Cardiac muscle cell (in vitro differentiated cells and primary cell): ENCODE measurements around the gene UAP1. TPM values are rescaled to one million over a fixed set of nuclear protein-coding genes. Genes with fewer than 3 reads are reported as not detected.

ENCODE experiments used
- DNase-seq, 2 donors: peaks; one replicate each; pipeline versions ENCODE4 v3.0.0 to v3.0.0-alpha.2; 2010 to 2017; ENCODE audit warnings: low read depth in 1 of 2, low spot score in 1 of 2
- H3K27ac ChIP-seq: fragments of 200-600 bp; sonication (generic); 2 replicates; pipeline ENCODE4 v1.5.1; 2016
- H3K27me3 ChIP-seq: fragments of 200-600 bp; sonication (generic); 2 replicates; pipeline ENCODE4 v1.6.0; 2016; ENCODE audit warnings: control low read depth
- H3K36me3 ChIP-seq: fragments of 200-600 bp; sonication (generic); 2 replicates; pipeline ENCODE4 v1.5.1; 2016; ENCODE audit warnings: control low read depth
- H3K4me1 ChIP-seq: fragments of 200-600 bp; sonication (generic); 2 replicates; pipeline ENCODE4 v1.8.1; 2017; ENCODE audit warnings: low read depth, mild to moderate bottlenecking, mixed run types
- H3K4me3 ChIP-seq: fragments of 200-600 bp; sonication (generic); 2 replicates; pipeline ENCODE4 v1.5.1; 2016; ENCODE audit warnings: mild to moderate bottlenecking
- H3K9me3 ChIP-seq: fragments of 200-600 bp; sonication (generic); 2 replicates; pipeline ENCODE4 v1.5.1; 2017; ENCODE audit warnings: low read depth, mild to moderate bottlenecking, control low read depth
- CTCF ChIP-seq: IDR thresholded peaks from 2 replicates; pipeline ENCODE4 v1.5.1; 2012; ENCODE audit warnings: low read depth, mild to moderate bottlenecking, low read length
- polyA plus RNA-seq: library from polyadenylated mRNA; unstranded; fragments of >200 nt; fragmentation: Nextera tagmentation; extraction: Ambion mirVana; gene quantifications from 2 replicates; pipeline ENCODE4 v1.2.1, GENCODE V29; 2016
- total RNA-seq: library from RNA; depleted of rRNA; stranded (reverse); fragments of >200 nt; gene quantifications from 2 replicates; pipeline ENCODE4 v1.2.3, GENCODE V29; 2016

UAP1 gene
- total and polyA plus RNA-seq, 2 experiments from 2014 or later = 24.0 to 25.7 TPM

GRCh38 chr1:162617513-162617912, 56.0 kb downstream of the UAP1 start:
- Histone ChIP-seq H3K36me3 (no peaks in the 10 kb centered on the region), H3K27ac (no peak overlapping the region), H3K27me3 (no peaks in the 10 kb centered on the region), H3K9me3 (no peaks in the 10 kb centered on the region), H3K4me3 (no peak overlapping the region), H3K4me1 (peaks cover 3% of the 10 kb centered on the region)
- no peak for DNase-seq
- TF ChIP-seq CTCF = no peak

DNA sequence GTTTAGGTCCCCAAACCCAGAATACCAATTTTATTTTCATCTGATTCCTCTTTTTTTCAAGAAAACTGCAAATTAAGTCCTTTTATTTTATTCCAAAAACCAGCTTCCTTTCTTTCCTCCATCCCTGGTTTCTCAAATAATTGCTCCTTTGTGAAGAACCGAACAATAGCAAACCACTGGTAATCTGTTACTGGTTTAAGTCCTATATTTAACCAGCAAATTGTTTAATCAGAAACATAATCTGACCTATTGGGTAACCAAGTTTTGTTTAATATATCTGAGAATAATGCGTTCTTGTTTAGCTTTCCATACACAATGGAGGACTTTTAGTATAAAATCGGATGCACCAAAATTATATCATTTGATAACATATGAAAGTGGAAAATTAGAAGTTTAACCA, 57.6 kb downstream of the UAP1 start:
- Histone ChIP-seq H3K27me3 (no peaks in the 10 kb centered on the region), H3K9me3 (no peaks in the 10 kb centered on the region), H3K36me3 (no peaks in the 10 kb centered on the region), H3K4me1 (no peaks in the 10 kb centered on the region), H3K4me3 (no peak overlapping the region), H3K27ac (no peak overlapping the region)
- no peak for DNase-seq
- TF ChIP-seq CTCF = no peak

GRCh38 chr1:162621256-162621655, 59.7 kb downstream of the UAP1 start:
- H3K9me3 ChIP-seq = no peaks in the 10 kb centered on the region
- H3K4me3 ChIP-seq = no peak overlapping the region
- H3K36me3 ChIP-seq = no peaks in the 10 kb centered on the region
- no peaks in the 10 kb centered on the region for H3K27me3 ChIP-seq
- TF ChIP-seq CTCF = no peak
- no peak for DNase-seq
- H3K27ac ChIP-seq = no peak overlapping the region
- peaks cover under 1% of the 10 kb centered on the region for H3K4me1 ChIP-seq

DNA sequence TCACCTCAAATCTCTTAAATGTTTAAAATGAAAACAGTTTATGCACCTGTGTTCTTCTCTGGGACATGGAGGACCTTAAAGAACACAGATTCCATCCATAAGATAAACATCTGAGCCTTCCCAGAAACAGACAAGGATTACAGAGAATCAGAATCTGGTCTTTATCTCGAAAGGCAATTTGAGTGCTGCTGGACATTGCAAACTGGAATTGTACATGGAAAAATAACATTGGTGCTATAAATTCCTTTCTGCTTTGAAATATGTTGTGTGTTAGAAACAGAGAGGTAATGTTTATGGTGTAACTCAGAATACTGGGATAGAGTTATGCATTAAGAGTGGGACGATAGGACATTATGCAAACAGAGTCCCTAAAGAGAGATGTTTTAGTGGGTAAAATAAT, 64.2 kb downstream of the UAP1 start:
- no peak overlapping the region for H3K27ac ChIP-seq
- H3K9me3 ChIP-seq = no peaks in the 10 kb centered on the region
- no peak for TF ChIP-seq CTCF
- H3K36me3 ChIP-seq = no peaks in the 10 kb centered on the region
- H3K4me1 ChIP-seq = peaks cover 9% of the 10 kb centered on the region
- no peaks in the 10 kb centered on the region for H3K27me3 ChIP-seq
- no peak overlapping the region for H3K4me3 ChIP-seq
- DNase-seq = no peak

GRCh38 chr1:162626094-162626493, 64.6 kb downstream of the UAP1 start:
- peaks cover 14% of the 10 kb centered on the region for H3K4me1 ChIP-seq
- no peaks in the 10 kb centered on the region for H3K9me3 ChIP-seq
- peak in 1 of 2 donors; percentile 25 for DNase-seq
- no peaks in the 10 kb centered on the region for H3K36me3 ChIP-seq
- no peak overlapping the region for H3K4me3 ChIP-seq
- TF ChIP-seq CTCF = no peak
- H3K27me3 ChIP-seq = no peaks in the 10 kb centered on the region
- H3K27ac ChIP-seq = no peak overlapping the region

DNA sequence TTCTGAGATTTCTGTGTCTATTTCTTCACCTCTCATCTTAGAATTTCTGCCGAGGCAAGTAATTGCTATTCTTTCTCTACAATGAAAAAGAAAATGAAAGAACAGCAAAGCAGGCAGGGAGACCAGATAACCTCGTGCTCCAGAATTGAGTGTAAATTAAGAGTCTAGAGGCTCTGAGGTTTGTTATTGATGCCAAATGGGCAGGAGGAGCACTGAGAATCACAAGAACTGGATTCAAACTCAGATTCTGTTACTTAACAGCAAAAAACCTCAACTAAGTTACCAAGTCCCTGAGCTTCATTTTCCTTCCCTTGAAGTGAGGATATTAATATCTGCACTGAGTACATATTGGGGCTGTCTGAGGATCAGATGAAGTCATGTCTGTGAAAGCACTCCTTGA, 65.2 kb downstream of the UAP1 start:
- no peak for DNase-seq
- H3K4me3 ChIP-seq = no peak overlapping the region
- TF ChIP-seq CTCF = no peak
- H3K27me3 ChIP-seq = no peaks in the 10 kb centered on the region
- H3K4me1 ChIP-seq = peaks cover 20% of the 10 kb centered on the region
- no peaks in the 10 kb centered on the region for H3K9me3 ChIP-seq
- no peaks in the 10 kb centered on the region for H3K36me3 ChIP-seq
- H3K27ac ChIP-seq = no peak overlapping the region
